ENCODE results near the gene P3H2.

DNA sequence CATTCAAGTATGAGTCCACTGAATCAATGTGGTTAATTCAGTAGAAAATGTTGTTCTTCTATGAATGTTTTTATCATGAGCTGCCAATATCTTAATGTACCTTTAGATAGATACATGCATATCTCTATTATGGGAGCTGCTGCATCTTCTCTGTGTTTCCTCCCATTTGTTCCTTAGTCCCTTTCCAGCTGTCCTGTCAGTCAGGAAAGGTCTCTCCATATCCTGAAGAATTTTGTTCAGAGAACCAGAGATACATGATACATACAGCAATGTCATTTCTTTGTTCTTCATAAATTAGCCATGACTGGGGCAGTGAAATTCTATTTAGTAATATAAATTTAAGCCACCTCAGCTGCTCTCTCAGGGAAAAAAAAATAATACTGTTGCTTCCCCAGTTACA, 103.7 kb downstream of the P3H2 start:
- TF ChIP-seq EZH2 (IDR thresholded peaks at IDR 0.05; ENCODE audit: insufficient read depth, poor library complexity, severe bottlenecking) (no peak), EZH2phosphoT487 (IDR thresholded peaks at IDR 0.05; ENCODE audit: insufficient read depth, low read depth) (no peak)
